ENCODE results near the gene CDCP1.

DNA sequence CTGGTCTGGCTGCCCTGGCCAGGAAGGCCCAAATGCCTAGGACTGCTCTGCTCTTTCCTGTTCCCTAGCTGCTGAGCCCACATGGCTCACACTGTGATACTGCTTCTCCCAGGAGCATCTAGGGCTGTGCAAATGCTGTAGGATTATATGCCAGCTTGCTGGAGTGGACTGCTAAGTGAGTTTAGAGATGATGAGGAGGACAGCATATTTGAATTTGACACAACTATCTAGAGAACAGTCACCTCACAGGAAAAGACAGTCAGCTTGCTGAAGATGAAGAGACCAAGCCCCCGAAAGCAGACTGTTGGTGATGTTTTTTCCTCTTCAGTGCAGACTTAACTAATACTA lies 80.8 kb downstream of the CDCP1 start:
- TF ChIP-seq CTCF (IDR thresholded peaks at IDR 0.05) (no peak), POLR2A (IDR thresholded peaks at IDR 0.05) (no peak)
